Immature natural killer cell (primary cell): ENCODE results near the gene THSD7B. TPM values are rescaled to one million over a fixed set of nuclear protein-coding genes. Genes with fewer than 3 reads are reported as not detected.

ENCODE experiments used
- DNase-seq, 3 donors: peaks; one replicate each; pipeline ENCODE4 v3.0.0; 2022; ENCODE audit warnings: mixed read lengths in 1 of 3
- H3K27ac Mint-ChIP-seq, 6 donors: one replicate each; pipeline ENCODE4 v1.8.0; 2020; ENCODE audit warnings: mixed read lengths in 6 of 6, mild to moderate bottlenecking in 5 of 6, inconsistent platforms in 4 of 6, moderate library complexity in 3 of 6
- H3K27me3 Mint-ChIP-seq, 3 donors: one replicate each; pipeline ENCODE4 v1.8.0; 2020 to 2021; ENCODE audit warnings: low read depth in 3 of 3, mild to moderate bottlenecking in 3 of 3, mixed read lengths in 3 of 3, moderate library complexity in 3 of 3, inconsistent platforms in 1 of 3
- H3K36me3 Mint-ChIP-seq, 3 donors: one replicate each; pipeline ENCODE4 v1.8.0; 2020; ENCODE audit warnings: mixed read lengths in 3 of 3, inconsistent platforms in 2 of 3, mild to moderate bottlenecking in 2 of 3
- H3K4me1 Mint-ChIP-seq, 2 donors: one replicate each; pipeline ENCODE4 v1.8.0; 2020; ENCODE audit warnings: inconsistent platforms in 2 of 2, mild to moderate bottlenecking in 2 of 2, mixed read lengths in 2 of 2, moderate library complexity in 1 of 2
- H3K4me3 Mint-ChIP-seq, 5 donors: one replicate each; pipeline ENCODE4 v1.8.0; 2020; ENCODE audit warnings: mild to moderate bottlenecking in 5 of 5, mixed read lengths in 5 of 5, inconsistent platforms in 3 of 5, moderate library complexity in 3 of 5
- H3K9me3 Mint-ChIP-seq, 6 donors: one replicate each; pipeline ENCODE4 v1.8.0; 2020; ENCODE audit warnings: mild to moderate bottlenecking in 6 of 6, mixed read lengths in 6 of 6, inconsistent platforms in 4 of 6, moderate library complexity in 3 of 6
- polyA plus RNA-seq, 3 donors: library from polyadenylated mRNA; unstranded; fragments of 300-500 nt; fragmentation: Illumina TruSeq; gene quantifications; one replicate each; pipeline ENCODE4 v1.2.3, GENCODE V29; 2021

The THSD7B gene
- polyA plus RNA-seq, 3 donors from 2014 or later = not detected

DNA sequence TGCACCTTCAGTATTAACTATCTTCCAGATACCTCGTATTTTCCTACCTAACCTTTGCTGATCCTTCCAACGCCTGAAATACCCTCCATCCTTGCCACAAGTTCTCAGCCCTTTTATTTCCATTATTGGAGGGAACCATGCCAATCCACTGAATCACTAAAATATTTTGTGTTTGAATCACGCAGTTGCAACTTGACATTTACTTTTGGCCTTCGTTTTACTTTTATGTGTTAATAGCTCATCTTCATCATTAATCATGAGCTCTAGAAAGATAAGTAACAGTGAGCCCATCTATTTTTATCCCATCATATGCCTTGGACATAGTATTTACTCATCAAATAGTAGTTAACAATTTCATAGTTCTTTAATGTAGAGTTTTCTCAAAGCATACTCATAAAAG is 463.2 kb downstream of the THSD7B start:
- Mint-ChIP-seq H3K4me3 (no peak overlapping the region), H3K27ac (no peak overlapping the region), H3K9me3 (peaks cover 6 to 23% (median 9%) of the 10 kb centered on the region in 6 donors), H3K4me1 (no peaks in the 10 kb centered on the region), H3K36me3 (no peaks in the 10 kb centered on the region), H3K27me3 (no peaks in the 10 kb centered on the region)
- no peak for DNase-seq

DNA sequence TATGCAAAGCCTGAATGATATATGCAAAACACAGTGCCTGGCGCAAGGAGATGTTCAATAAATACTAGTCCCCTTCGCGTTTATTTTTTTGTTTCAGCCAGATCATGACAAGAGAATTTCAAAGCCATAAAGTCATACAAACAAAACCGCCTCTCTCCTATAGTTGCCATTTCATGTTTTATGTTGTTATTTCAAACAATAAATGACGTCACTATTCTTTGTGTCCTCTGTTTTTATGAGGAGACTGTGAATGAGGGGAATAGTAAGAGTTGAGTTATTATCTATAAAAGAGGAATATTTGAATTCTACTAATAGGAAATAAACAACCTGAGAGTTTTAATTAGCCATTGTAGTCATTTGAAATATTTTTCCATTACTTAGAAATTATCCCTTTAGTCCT is 464.5 kb downstream of the THSD7B start:
- no peaks in the 10 kb centered on the region for H3K27me3 Mint-ChIP-seq
- no peak overlapping the region for H3K4me3 Mint-ChIP-seq
- no peaks in the 10 kb centered on the region for H3K4me1 Mint-ChIP-seq
- peaks cover 1 to 23% (median 9%) of the 10 kb centered on the region in 6 donors for H3K9me3 Mint-ChIP-seq
- no peak overlapping the region for H3K27ac Mint-ChIP-seq
- DNase-seq = no peak
- H3K36me3 Mint-ChIP-seq = no peaks in the 10 kb centered on the region

DNA sequence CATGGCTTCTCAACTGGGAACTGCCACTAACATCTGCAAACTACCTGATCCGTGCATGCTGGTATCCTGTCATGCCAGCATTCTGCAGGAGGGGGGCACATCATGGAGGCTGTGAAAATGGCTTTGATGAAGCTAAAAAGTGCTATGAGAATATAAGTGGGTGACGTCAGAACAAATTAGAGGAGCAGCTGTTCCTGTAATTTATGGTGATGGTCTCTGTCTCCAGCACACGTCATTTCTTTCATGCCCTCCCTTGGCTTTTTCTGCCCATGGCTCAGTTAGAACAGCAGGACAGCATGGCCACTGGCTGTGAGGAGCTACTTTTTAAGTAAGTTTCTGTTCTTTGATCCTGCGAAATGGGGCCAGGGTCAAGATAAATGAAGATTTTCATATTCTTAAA is 466.3 kb downstream of the THSD7B start:
- Mint-ChIP-seq H3K4me1 (no peaks in the 10 kb centered on the region), H3K27ac (no peak overlapping the region), H3K9me3 (peaks cover 1 to 19% (median 8%) of the 10 kb centered on the region in 6 donors), H3K36me3 (no peaks in the 10 kb centered on the region), H3K4me3 (no peak overlapping the region), H3K27me3 (no peaks in the 10 kb centered on the region)
- no peak for DNase-seq

DNA sequence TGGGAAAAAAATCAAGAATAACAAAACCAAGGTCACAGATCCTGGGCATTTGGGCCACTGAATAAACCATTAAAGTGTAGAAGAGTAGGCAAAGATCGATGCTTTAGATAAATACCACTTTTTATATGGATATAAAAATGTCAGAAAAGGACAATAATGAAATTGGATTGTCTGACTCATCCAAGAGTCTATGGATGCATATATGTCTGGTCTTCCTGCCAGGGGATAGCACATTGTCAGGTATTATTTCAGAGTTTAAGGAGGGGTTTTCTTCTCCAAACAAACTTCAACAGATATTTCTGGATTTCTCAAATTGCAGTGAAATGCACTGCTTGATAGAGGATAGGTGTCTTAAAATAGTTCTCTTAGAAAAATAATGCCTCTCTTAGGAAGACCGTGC is 466.7 kb downstream of the THSD7B start:
- Mint-ChIP-seq H3K27me3 (no peaks in the 10 kb centered on the region), H3K4me3 (no peak overlapping the region), H3K36me3 (no peaks in the 10 kb centered on the region), H3K4me1 (no peaks in the 10 kb centered on the region), H3K9me3 (peaks cover 1 to 19% (median 9%) of the 10 kb centered on the region in 6 donors), H3K27ac (no peak overlapping the region)
- no peak for DNase-seq

DNA sequence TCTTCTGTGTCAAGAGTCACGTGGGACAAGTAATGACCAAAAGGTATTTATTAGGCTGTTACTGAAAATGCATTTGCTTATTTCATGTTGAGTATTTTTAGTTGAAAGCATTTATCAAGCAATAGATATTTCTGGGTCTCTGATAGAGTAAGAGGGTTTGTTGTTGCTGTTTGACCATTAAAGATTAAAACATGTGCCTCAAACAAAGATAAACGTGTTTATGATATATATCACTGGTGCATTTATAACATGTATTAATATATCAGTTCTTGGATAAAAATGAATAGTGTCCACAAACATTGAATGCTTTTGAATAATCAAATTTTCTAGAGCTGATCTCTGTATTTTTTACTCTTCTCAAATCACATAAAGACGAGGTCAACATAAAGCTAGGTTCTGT is 467.7 kb downstream of the THSD7B start:
- no peaks in the 10 kb centered on the region for H3K36me3 Mint-ChIP-seq
- H3K4me1 Mint-ChIP-seq = no peaks in the 10 kb centered on the region
- DNase-seq = no peak
- peaks cover 3 to 29% (median 11%) of the 10 kb centered on the region in 6 donors for H3K9me3 Mint-ChIP-seq
- no peaks in the 10 kb centered on the region for H3K27me3 Mint-ChIP-seq
- H3K27ac Mint-ChIP-seq = no peak overlapping the region
- H3K4me3 Mint-ChIP-seq = no peak overlapping the region

DNA sequence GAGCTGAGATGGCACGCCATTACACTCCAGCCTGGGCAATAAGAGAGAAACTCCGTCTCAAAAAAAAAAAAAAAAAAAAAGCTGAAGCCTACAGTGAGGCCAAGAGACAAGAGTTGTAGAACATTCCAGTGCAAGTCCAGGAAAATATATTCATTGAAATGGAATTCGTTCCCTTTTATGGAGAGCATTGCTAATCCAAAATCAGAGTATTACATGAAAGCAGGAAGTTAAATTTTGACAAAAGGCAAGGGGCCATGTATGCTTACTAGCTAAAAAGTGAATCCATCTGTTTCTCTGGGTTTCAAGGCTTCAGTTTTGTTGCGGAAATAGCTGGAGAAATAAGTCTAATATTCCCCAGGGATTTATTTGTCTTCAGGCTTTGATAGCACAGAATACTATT is 471.7 kb downstream of the THSD7B start:
- H3K36me3 Mint-ChIP-seq = no peaks in the 10 kb centered on the region
- DNase-seq = no peak
- H3K27me3 Mint-ChIP-seq = no peaks in the 10 kb centered on the region
- no peak overlapping the region for H3K4me3 Mint-ChIP-seq
- H3K27ac Mint-ChIP-seq = no peak overlapping the region
- no peaks in the 10 kb centered on the region for H3K4me1 Mint-ChIP-seq
- H3K9me3 Mint-ChIP-seq = peaks cover 4 to 20% (median 11%) of the 10 kb centered on the region in 6 donors

DNA sequence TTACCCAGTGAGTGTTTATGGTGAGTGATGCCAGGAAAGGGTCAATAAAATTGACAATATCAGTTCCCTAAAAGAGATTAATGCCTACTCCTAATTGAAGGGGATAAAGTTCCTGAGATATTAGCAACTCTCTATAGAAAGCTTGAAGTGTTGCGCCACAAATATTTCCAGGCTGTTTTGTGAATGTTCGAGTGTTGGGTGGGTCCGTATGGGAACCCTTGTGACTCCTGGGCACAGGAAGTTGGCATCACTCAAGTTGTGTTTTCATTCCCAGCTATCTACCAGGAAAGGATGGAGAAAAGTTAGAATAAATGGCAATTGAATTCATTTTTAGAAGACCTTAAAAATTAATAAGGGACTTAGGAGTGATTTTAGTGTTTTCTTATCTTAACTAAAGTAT is 472.7 kb downstream of the THSD7B start:
- H3K4me1 Mint-ChIP-seq = no peaks in the 10 kb centered on the region
- no peak overlapping the region for H3K27ac Mint-ChIP-seq
- peaks cover 6 to 23% (median 11%) of the 10 kb centered on the region in 6 donors for H3K9me3 Mint-ChIP-seq
- H3K4me3 Mint-ChIP-seq = no peak overlapping the region
- no peaks in the 10 kb centered on the region for H3K36me3 Mint-ChIP-seq
- no peak for DNase-seq
- no peaks in the 10 kb centered on the region for H3K27me3 Mint-ChIP-seq

DNA sequence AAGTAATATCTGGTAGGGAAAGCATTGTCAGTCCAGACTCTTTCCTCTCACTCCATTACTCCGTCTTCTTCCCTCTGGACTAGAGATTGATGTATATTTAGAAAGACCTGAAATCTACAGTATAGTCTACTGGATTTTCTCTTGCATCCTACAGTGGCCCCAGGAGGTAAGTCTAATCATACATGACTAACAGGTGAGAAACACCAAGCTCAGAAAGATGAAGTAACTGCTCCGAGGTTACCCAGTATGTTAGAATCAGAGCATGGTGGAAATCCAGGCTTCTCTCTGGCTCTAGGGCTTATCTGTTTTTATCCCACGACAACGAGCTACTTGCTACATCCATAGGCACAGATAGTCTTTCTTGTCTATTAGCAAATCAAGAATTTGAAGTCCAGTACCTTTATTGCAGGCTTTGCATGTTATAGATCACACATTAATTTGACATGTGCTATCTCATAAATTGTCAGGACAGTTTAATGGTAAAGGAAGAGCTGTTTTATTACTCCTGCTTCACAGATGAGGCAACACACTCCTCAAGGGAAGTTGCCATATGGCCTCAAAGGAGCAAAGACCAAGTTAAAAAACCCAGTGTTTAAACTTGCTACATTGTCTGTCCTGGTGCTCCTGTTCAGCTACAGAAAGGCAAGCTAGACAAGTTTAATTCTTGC is 484.3 kb downstream of the THSD7B start:
- Mint-ChIP-seq H3K27me3 (no peaks in the 10 kb centered on the region), H3K4me3 (no peak overlapping the region)

DNA sequence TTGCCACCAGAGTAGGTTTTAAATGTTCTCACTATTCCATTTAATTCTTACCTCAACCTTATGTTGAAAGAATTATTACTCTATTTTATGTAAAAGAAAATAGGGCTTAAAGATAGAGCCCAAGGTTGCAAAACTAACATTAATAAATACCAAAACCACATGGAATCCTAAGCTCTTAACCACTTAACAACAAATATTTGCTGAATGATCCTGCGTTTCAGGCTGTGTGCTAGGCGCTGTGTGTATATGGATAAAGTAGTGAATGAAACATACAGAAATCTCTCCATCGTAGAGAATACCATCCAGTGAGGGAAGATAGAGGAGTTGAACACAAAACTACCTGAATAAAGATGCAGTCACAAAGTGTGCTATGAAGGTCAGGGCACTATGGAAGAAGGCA is 485.1 kb downstream of the THSD7B start:
- Mint-ChIP-seq H3K9me3 (peaks cover 0 to 12% (median 4%) of the 10 kb centered on the region in 6 donors), H3K27ac (no peak overlapping the region), H3K4me1 (no peaks in the 10 kb centered on the region)

More for the DNA sequence above, 484.3 kb downstream of the THSD7B start:
- Mint-ChIP-seq H3K9me3 (peaks cover 0 to 19% (median 3%) of the 10 kb centered on the region in 6 donors), H3K4me1 (no peaks in the 10 kb centered on the region), H3K27ac (no peak overlapping the region), H3K36me3 (no peaks in the 10 kb centered on the region)
- no peak for DNase-seq

DNA sequence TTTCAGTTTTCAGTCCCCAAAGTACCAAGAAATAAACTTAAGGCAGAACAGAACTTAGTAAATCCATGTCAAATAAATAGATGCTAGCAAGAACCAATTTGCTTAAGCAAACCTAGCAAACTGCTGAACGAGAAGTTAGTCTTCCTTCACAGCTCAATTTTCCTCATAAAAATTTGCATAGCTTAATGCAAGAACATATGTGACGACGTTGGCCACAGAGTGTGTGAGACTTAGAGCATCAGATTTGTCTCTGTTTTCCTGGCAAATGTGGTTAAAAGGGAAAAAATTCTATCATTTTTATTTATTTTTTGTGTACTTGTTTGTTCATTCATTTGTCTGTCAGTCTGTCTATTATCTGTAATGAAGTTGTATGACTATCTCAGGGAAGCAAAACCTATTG is 485.7 kb downstream of the THSD7B start:
- Mint-ChIP-seq H3K9me3 (peaks cover 0 to 12% (median 4%) of the 10 kb centered on the region in 6 donors), H3K36me3 (no peaks in the 10 kb centered on the region), H3K27ac (no peak overlapping the region), H3K27me3 (no peaks in the 10 kb centered on the region), H3K4me1 (no peaks in the 10 kb centered on the region), H3K4me3 (no peak overlapping the region)
- no peak for DNase-seq

More for the DNA sequence above, 485.1 kb downstream of the THSD7B start:
- H3K4me3 Mint-ChIP-seq = no peak overlapping the region
- H3K27me3 Mint-ChIP-seq = no peaks in the 10 kb centered on the region
- no peak for DNase-seq
- H3K36me3 Mint-ChIP-seq = no peaks in the 10 kb centered on the region

DNA sequence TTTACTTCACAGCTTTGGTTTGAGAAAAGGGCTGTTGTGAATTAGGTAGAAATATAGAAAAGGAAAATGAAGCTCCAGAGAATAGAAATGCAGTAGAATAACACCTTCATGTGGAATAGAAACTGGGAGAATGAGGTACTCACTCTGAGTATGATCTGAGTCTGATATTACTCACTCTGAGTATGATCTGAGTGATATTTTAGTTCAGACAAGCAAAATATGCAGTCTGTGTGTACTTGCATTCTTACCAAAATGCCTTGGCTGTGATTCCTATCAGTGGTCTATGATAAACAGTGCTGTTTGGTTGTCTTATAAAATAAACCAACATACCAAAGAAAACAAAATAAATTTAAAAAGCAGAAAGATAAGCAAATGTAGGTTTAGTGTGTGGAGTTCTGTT is 487.6 kb downstream of the THSD7B start:
- Mint-ChIP-seq H3K36me3 (no peaks in the 10 kb centered on the region), H3K4me3 (no peak overlapping the region), H3K27me3 (no peaks in the 10 kb centered on the region), H3K9me3 (peaks cover 0 to 12% (median 3%) of the 10 kb centered on the region in 6 donors), H3K27ac (no peak overlapping the region), H3K4me1 (no peaks in the 10 kb centered on the region)
- no peak for DNase-seq

DNA sequence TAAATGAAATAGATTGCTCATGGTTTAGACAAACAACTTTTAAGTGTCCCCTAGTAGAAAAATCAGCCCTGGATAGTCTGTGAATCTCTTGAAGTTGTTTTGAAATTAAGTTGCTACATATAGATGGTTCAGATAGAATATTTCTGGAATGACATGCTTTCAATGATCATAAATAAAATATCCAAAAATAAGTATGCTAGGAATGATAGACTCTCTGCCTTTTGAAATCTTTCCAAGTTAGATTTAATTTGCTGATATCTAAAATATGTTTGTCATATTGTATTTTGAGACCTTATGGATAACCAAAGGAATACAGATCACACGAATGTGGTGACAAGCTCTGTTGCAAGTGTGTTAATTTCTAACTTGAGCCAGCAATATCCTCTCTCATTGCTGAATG is 488.7 kb downstream of the THSD7B start:
- peaks cover 0 to 1% of the 10 kb centered on the region in 2 donors for H3K4me1 Mint-ChIP-seq
- no peak overlapping the region for H3K27ac Mint-ChIP-seq

DNA sequence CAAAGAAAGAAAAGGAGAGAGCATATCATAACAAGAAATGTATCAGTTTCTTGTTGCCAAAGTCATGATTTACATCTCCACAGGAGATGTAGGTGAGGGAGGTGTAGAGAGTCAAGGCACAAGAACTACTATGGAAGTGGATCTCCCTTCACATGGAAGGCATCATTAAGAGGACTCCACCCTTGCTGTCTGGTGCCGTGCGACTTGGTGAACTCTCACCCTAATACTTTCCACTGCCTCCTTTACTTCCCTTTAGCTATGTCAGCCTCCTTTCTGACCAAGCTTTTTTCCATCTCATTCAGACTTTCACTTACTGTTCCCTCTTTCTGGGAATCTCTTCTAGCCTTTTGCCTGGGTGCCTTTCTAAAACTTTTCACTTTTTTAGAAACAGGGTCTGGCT is 490.0 kb downstream of the THSD7B start:
- DNase-seq = no peak
- H3K4me3 Mint-ChIP-seq = no peak overlapping the region
- peaks cover 0 to 15% (median 6%) of the 10 kb centered on the region in 6 donors for H3K9me3 Mint-ChIP-seq
- H3K27ac Mint-ChIP-seq = no peak overlapping the region
- no peaks in the 10 kb centered on the region for H3K27me3 Mint-ChIP-seq
- H3K36me3 Mint-ChIP-seq = no peaks in the 10 kb centered on the region
- H3K4me1 Mint-ChIP-seq = peaks cover 0 to 1% of the 10 kb centered on the region in 2 donors

More for the DNA sequence above, 488.7 kb downstream of the THSD7B start:
- Mint-ChIP-seq H3K27me3 (no peaks in the 10 kb centered on the region), H3K36me3 (no peaks in the 10 kb centered on the region), H3K9me3 (peaks cover 0 to 12% (median 6%) of the 10 kb centered on the region in 6 donors), H3K4me3 (no peak overlapping the region)
- DNase-seq = no peak

DNA sequence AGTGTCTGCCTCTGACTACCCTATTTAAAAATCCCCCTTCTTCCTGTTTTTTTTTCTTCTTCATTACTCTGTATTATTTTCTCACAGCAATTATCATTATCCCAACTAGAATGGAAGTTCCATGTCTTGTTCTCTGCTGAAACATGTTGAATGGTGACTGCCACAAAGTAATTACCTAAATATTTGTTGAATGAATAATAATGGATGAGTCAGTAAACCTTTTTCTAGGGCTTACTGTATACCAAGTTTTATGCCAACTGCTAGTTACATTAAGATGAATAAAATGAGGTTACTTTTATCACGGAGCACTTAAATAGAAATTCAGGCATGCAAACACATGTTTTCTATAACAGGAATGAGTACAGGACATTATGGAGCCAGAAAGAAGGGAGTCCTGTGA is 490.6 kb downstream of the THSD7B start:
- DNase-seq = no peak
- no peak overlapping the region for H3K27ac Mint-ChIP-seq
- peaks cover 0 to 1% of the 10 kb centered on the region in 2 donors for H3K4me1 Mint-ChIP-seq
- no peaks in the 10 kb centered on the region for H3K36me3 Mint-ChIP-seq
- no peak overlapping the region for H3K4me3 Mint-ChIP-seq
- H3K27me3 Mint-ChIP-seq = no peaks in the 10 kb centered on the region
- H3K9me3 Mint-ChIP-seq = peaks cover 0 to 15% (median 6%) of the 10 kb centered on the region in 6 donors
